ENCODE results near the gene EPHA3.

- TF ChIP-seq POLR2AphosphoS5 (IDR thresholded peaks at IDR 0.05; ENCODE audit: low read length) (no peak), CTCF (IDR thresholded peaks at IDR 0.05 in 2 of 3, conservative IDR thresholded peaks at IDR 0.05 in 1 of 3; ENCODE audit: control insufficient read depth in 2 of 3, extremely low read depth in 1 of 3, insufficient read depth in 1 of 3, low read depth in 3 of 3, low read length in 3 of 3) (no peak), NR2C1 (IDR thresholded peaks at IDR 0.05) (no peak), SPI1 (IDR thresholded peaks at IDR 0.05; ENCODE audit: borderline replicate concordance, insufficient read depth, low read depth, low read length) (no peak), RCOR1 (conservative IDR thresholded peaks at IDR 0.05; ENCODE audit: low read depth, low read length) (no peak), STAT3 (IDR thresholded peaks at IDR 0.05; ENCODE audit: low read depth, low read length) (no peak), ZNF207 (IDR thresholded peaks at IDR 0.05; ENCODE audit: borderline replicate concordance) (no peak)
Measured at GRCh38 chr3:89441141-89441540, 333.7 kb downstream of the EPHA3 start.

Data from GM12878 (cell line).